HG03064 (cell line): ENCODE measurements around the gene AKR1C2.
"Not testable (repeated sequence)": the region's sequence is repeated elsewhere in the genome, so short reads cannot be mapped to it uniquely, and the experiment has no call there.

ENCODE experiments used
- ATAC-seq: cut with Tn5 transposase; IDR thresholded peaks from one replicate; pipeline ENCODE4 v1.9.1; 2021; ENCODE audit warnings: low read depth; ENCODE audit not compliant: unreplicated experiment

Gene AKR1C2

DNA sequence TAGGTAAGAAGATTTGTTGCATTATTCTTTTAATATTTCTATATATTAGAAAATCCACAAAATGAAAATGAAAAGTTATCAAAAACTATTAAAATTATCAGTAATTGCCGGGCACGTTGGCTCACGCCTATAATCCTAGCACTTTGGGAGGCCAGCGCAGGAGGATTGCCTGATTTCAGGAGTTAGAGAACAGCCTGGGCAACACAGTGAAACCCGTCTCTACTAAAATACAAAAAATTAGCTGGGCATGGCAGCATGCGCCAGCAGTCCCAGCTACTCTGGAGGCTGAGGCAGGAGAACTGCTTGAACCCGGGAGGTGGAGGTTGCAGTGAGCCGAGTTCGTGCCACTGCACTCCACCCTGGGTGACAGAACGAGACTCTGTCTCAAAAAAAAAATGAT lies 11.1 kb downstream of the AKR1C2 start:
- ATAC-seq, result not testable (repeated sequence)

GRCh38 chr10:4991463-4991862 lies 12.2 kb downstream of the AKR1C2 start:
- not testable (repeated sequence) for ATAC-seq

DNA sequence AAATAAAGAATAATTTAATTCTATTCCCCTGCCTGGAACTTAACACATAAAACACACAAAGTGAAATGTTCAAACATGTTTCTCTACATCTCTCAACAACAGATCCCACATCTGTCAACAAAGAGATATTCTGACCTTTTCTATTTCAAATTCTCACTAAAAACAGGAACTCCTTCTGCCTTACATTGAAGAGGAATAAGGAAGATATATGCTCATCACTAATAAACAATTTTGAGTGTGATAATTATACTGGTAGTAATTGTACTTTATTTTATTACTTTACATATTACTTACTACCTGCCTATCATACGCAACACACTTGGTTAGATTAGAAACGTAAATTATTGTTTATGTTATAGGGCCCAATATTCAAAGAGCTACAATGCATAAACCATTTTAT lies 13.4 kb downstream of the AKR1C2 start:
- ATAC-seq, result no peak

GRCh38 chr10:4988000-4988641 lies 15.5 kb downstream of the AKR1C2 start:
- not testable (repeated sequence) for ATAC-seq

GRCh38 chr10:4984971-4985594 lies 18.6 kb downstream of the AKR1C2 start:
- no peak for ATAC-seq

DNA sequence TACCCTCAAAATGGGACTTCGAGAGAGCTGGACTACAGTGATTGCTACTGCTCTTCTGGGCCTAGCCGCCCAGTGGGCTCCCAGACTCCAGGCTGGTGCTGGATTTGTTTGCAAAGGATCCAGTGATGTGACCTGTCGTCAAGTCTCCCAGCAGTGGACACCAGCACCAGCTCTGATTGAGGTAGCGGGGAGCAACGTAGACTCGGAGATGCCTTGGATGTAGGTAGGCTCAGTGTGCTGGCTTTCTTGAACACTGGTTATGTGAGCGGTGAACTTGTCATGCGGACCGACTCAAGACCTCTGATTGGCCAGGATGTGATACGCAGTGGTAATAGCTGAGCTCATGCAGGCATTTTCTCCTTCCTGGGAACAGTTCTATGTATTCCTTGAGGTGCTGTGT lies 19.4 kb downstream of the AKR1C2 start:
- ATAC-seq, result no peak

DNA sequence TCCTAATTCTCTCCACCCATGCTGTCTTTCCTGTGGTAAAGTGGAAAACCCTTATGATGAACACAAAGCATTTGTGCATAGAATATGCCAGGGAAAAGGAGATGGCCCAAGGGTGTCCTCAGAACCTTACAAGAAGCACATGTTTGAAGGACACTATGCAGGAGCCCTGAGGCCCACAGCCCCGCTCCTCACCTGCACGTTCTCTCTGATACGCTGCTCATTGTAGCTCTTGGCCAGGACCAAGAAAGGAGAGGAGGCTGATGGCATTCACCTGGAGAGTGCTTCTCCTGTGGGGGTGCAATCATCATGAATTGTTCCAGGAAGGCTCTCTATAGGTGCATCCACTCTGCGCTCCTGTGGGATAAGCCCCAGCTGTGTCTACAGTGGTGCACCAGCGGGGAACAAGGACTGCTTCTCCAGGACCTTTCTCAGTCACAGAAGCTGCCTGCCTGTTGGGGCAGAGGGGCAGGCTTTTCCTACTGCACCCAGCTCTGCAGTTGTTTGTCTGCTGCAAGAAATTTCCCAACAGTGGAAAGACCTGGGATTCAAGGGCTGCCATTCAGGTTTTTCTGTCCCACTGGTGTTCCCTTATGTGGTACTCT lies 19.9 kb downstream of the AKR1C2 start:
- ATAC-seq, result no peak

DNA sequence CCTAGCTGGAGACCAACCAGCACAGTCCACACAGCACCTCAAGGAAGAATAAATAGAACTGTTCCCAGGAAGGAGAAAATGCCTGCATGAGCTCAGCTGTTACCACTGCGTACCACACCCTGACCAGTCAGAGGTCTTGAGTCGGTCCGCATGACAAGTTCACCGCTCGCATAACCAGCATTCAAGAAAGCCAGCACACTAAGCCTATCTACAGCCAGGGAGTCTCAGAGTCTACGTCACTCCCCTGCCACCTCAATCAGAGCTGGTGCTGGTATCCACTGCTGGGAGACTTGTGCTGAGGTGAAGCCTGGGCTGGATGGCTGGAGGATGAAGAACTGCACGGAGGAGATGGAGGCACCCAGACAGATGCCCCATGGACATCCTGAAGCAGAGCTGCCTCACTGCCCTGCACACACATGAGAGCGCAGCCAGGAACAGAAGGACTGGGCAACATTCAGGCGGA lies 20.9 kb downstream of the AKR1C2 start:
- no peak for ATAC-seq

- no peak for ATAC-seq
These were observed 21.8 kb downstream of the AKR1C2 start for GRCh38 chr10:4981722-4982471.

DNA sequence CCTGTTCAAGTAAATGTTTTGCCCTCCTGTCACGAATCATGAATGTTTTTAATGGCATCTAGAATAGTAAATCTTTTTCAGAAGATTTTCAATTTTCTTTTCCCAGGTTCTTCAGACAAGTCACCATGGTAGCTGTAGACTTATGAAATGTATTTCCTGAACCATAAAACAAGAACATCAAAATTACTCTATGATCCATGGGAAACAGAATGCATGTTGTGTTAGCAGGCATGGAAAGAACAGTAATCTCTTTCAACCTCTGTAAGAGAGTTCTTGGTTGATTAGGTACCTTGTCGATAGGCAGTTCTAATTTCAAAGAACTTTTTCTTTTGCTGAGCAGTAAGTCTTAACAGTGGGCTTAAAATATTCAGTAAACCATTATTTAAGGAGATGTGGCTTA lies 22.9 kb downstream of the AKR1C2 start:
- ATAC-seq, result no peak

- no peak for ATAC-seq
These were observed 24.8 kb downstream of the AKR1C2 start for GRCh38 chr10:4978870-4979269.

DNA sequence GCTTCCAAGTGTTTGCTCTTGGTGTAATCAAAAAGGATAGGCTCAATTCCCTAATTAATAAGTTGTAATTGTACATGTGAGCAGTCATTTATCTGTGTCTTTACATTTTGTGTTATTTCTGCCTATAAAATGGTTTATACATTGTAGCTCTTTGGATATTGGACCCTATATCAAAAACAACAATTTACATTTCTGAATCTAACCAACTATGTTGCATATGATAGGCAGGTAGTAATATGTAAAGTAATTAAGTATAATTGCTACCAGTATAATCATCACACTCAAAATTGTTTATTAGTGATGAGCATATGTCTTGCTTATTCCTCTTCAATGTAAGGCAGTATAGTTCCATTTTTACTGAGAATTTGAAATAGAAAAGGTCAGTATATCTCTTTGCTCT lies 26.6 kb downstream of the AKR1C2 start:
- ATAC-seq, result no peak

- not testable (repeated sequence) for ATAC-seq
These were observed 29.3 kb downstream of the AKR1C2 start for GRCh38 chr10:4974400-4974799.

DNA sequence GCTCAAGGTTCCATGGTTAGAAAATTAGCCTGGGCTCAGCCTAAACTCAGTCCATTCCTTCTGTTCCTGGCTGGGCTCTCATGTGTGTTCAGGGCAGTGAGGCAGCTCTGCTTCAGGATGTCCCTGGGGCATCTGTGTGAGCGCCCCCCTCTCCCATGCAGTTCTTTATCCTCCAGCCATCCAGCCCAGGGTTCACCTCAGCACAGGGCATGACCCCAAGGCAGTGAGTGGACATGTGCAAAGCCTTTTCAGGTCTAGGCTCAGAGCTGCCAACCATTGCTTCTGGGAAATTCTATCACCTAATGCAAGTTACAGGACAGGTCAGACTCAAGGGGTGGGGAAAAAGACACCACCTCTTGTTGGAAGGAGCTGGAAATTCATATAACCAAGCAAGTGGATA lies 30.4 kb downstream of the AKR1C2 start:
- ATAC-seq, result not testable (repeated sequence)

DNA sequence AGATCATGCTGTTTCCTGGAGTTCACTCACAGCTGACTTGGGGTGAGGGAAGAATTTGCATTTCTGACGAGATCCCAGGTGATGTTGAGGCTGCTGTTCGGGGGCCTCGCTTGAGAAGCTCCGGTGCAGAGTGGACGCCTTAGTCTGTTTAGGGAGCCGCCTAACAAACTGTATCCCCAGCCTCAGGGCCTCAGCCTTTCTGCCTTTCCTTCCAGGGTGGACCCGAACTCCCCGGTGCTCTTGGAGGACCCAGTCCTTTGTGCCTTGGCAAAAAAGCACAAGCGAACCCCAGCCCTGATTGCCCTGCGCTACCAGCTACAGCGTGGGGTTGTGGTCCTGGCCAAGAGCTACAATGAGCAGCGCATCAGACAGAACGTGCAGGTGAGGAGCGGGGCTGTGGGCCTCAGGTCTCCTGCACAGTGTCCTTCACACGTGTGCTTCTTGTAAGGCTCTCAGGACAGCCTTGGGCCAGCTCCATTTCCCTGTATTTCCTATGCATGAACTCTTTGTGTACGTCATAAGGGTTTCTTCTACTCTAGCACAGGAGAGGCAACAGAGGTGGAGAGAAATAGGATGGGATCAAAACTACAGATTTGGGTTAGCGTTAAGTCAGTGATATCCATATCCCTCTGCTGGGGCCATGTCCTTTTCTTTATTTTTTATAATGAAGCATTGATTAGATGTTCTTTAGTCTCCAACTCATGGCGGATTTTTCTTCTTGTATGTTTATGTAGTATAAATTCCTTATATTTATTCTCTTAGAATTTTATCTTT lies 31.1 kb downstream of the AKR1C2 start:
- not testable (repeated sequence) for ATAC-seq

DNA sequence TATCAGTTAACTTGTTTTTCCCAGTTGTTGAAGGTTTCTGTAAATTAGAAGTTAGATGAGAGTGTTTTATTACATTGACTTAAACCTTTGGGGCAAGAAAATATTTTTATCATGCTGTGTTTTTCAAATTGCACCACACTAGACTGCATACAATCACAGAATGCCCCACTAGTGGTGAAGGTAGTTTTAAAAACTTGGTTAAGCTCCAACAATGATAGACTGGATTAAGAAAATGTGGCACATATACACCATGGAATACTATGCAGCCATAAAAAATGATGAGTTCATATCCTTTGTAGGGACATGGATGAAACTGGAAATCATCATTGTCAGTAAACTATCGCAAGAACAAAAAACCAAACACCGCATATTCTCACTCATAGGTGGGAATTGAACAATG lies 33.3 kb downstream of the AKR1C2 start:
- not testable (repeated sequence) for ATAC-seq

DNA sequence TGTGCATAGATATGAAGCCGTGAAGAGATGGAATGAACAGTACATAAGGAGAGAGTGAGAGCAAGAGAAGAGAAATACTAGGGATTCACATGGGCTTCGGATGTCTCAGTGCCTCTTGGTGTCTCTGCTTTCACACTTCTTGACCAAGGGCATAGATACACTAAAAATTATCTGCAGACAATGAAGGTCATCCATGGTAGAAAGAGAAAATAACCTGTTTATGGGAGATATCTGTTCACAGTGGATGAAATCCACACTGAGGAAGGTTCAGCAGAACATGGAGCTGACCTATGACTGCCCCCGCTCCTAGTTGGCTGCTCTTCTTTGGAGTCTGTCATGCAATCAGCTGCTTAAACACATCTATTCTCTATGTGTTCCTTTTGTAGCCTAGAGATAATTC lies 34.4 kb downstream of the AKR1C2 start:
- not testable (repeated sequence) for ATAC-seq

GRCh38 chr10:4967189-4967588 lies 36.5 kb downstream of the AKR1C2 start:
- not testable (repeated sequence) for ATAC-seq

- not testable (repeated sequence) for ATAC-seq
These were observed 37.9 kb downstream of the AKR1C2 start for GRCh38 chr10:4965763-4966162.

DNA sequence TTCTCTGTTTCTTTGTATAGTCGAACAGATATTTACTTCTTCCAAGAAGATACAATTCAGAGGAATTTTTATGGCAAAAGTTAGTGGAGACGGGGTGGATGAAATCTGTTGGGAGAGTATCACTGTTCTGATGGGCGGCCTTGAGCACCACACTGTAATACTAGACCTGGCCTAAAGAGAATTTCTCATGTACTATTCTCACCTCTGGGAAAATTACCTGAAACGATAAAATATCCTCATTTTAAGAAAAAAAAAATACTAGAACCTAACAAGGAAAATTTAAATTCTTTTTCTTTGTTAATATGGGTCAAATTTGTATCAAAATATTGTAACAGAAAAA lies 39.9 kb downstream of the AKR1C2 start:
- ATAC-seq, result not testable (repeated sequence)
